Right forelimb (tissue), 1 donor: ENCODE data around the gene BLNK.
"Not testable (repeated sequence)": the region's sequence is repeated elsewhere in the genome, so short reads cannot be mapped to it uniquely, and the experiment has no call there.

Source experiments
- DNase-seq: peaks from one replicate; pipeline ENCODE4 v3.0.0-alpha.2; 2018

BLNK gene

DNA sequence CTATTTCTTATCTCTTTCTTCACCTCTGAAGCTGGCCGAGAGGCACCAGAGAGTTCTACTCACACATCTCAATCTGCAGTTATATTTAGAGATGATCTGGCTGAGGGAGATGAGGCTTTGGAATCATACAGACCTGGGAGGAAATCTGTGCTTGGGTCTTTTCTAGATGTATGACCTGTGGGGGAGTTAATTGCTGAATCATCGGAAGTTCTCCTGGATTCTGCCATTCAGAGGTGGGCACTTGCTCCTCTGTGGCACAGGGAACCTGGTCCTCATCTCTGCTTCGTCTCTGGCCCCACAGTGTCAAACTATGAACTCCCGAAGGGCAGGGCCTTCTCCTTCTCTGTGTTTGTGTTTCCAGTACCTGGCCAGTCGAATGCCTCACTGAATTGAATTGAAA is 52.5 kb downstream of the BLNK start:
- DNase-seq, result no peak

- no peak for DNase-seq
Measured at GRCh38 chr10:96217711-96218110, 53.7 kb downstream of the BLNK start.

- no peak for DNase-seq
Measured at GRCh38 chr10:96216775-96217174, 54.6 kb downstream of the BLNK start.

DNA sequence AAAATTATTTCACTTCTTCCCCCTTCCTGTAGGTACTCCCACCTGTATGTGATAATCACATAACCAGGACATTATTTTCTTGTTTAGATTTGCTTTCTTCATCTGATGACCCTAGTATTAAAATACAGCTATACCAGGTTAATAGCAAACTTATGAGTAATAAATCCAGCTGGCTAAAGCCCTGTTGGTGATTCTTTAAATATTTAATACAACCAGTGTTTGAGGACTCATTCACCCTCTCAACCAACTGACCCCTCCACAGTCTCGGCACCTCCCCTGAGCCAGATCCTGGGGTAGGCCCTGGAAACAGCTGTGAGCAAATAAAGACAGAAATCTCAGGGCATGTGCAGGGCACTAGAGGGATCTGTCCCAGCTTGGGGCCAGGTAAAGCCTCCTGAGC is 58.5 kb downstream of the BLNK start:
- no peak for DNase-seq

- no peak for DNase-seq
Measured at GRCh38 chr10:96211764-96212163, 59.6 kb downstream of the BLNK start.

DNA sequence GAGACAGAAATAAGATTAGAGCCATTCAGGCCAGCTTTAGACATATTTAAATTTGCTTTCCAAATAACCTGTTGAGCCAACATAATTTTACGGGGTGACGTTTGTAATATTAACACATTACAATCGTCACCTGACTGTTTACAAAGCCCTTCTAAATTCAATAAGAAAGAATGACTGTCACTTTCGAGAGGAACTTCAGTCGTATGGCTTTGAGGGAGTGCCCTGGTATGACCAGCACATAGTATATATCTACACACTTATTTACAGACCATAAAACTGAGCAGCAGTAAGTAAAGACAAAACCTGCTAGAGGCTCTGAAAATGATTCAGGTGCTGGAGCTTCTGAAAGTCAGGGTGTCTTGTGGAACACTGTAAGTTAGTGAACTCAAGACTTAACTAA is 62.4 kb downstream of the BLNK start:
- DNase-seq, result no peak

DNA sequence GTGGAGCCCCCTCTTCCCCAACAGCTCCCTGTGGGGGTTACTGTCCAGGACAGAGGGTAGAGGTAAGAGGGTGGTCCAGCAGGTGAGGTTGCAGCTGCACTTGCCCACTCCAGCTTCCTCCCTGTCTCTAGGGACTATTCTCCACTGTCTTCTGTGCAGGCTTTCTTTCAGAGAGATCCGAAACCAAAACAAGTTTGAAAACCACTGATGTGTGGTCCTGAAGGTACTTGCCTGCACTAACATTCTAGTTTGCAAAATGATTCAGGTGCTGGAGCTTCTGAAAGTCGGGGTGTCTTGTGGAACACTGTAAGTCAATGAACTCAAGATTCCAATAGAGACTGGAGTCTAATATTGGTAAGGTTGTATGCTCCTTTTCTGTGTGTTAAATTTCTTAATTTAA is 63.1 kb downstream of the BLNK start:
- DNase-seq, result no peak

- no peak for DNase-seq
Measured at GRCh38 chr10:96205580-96205979, 65.8 kb downstream of the BLNK start.

DNA sequence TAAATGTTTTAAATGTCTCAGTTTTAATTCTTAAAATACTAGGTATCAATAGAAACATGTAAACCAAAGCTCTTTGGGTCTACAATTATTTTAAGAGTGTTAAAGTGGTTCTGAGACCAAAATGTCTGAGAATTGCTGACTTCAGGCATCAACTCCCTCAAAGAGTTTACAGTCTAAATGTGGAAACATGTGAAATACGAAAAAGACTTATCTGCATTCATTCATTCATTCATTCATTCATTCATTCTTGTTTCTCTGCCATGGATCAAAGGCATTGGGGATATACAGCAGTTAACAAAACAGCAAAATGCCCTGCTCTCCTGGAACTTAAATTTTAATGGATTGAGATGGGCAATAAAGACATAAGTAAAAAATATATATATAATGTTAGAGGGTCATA is 69.8 kb downstream of the BLNK start:
- no peak for DNase-seq

DNA sequence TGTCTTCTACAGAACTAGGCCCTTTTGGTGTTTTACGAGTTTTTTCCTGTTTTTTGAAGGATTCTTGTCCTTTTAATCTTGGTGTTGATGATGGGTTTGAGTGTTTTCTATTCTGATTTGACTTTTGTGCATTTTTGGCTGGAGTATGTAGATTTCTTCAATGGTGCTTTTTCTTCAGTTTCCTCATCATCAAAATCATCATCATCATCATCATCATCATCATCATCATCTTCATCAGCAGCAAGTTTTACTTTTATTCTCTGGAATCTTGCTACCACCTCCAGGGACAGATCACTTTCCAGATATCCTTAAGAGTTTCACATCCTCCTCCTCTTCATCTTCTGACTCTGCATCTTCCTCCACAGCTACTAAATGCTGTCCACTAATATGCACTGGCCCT is 81.9 kb downstream of the BLNK start:
- DNase-seq, result not testable (repeated sequence)

- DNase-seq, result no peak
Measured at GRCh38 chr10:96188916-96189315, 82.5 kb downstream of the BLNK start.

GRCh38 chr10:96188421-96188820 is 82.9 kb downstream of the BLNK start:
- no peak for DNase-seq

- DNase-seq, result no peak
Measured at GRCh38 chr10:96176985-96177384, 94.4 kb downstream of the BLNK start.

DNA sequence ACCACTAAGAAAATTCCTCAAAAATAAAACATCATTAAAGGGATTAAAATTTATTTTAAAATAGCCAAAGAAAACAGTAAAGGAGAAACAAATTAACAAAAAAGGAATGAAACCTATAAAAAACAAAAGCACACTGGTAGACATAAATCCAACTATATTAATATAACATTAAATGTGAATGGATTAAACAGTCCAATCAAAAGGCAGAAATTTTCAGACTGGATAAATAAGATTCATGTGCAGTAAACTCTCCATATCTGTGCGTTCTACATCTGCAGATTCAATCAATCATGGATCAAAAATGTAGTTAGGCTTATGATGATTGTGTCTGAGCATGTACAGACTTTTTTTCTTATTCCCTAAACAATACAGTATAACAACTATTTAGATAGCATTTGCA is 98.7 kb downstream of the BLNK start:
- DNase-seq, result no peak

DNA sequence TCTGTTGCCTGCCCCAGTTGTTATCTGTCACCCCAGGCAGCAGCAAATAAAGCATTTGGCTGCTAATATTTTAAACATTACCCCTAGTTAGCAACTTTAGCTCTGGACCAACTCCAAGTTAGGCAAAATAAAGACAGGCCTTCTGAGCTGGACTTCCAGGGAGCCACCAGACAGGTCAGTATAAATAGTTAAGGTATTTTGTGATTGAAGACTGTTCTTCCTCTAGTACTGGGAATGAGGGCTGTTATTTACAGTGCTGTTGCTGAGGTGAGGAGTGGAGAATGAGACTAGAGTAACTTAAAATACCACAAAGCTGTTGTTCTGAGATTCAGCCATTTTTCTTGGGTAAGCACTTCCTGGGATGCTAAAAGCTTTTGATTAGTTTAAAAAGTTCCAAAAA is 101.1 kb downstream of the BLNK start:
- DNase-seq, result no peak

DNA sequence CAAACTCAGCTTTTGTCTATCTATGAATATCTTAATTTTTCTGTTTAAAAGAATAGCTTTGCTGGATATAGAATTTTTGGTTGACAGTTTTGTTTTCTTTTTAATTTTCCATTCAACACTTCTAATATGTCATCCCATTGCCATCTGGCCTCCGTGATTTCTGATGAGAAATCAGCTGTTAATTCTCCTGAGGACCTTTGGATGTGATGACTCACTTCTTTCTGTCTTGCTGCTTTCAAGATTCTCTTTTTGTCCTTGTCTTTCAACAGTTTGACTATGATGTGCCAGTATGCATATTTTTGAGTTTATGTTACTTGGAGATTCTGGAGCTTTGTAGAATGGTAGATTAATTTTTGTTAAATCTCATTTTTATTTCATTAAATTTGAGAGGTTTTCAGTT is 102.8 kb downstream of the BLNK start:
- no peak for DNase-seq

DNA sequence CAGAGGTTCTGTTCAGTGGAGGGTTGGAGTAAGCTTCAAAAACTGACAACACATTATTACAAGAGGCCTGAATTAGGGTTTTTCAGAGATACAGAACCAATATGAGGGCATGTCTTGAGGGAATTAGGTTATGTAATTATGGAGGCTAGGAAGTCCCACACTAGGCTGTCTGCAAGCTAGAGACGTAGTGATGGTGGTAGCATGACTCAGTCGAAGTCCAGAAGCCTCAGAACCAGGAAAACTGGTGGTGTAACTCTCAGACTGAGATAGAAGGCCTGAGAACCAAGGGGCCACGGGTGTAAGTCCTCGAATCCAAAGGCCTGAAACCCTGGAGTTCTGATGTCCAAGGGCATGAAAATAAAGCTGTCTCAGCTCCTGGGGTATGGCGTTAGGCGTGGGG is 105.6 kb downstream of the BLNK start:
- no peak for DNase-seq

- DNase-seq, result no peak
Measured at GRCh38 chr10:96153070-96153469, 118.3 kb downstream of the BLNK start.

DNA sequence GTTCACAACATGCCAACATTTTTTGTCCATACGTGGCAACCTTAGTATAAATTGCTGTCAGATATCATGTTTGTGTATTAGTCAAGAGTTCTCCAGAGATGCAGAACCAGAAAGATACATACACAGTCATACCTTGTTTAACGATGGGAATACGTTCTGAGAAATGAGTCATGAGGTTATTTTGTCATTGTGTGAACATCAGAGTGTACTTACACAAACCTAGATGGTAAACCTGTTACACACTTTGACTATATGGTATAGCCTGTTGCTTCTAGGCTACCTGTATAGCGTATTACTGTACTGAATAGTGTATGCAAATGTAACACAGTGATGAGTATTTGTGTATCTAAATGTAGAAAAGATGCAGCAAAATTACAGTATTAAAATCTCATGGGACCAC is 118.9 kb downstream of the BLNK start:
- no peak for DNase-seq
